IMR-90 (cell line): ENCODE measurements around the gene ZNF3. TPM values are rescaled to one million over a fixed set of nuclear protein-coding genes. Genes with fewer than 3 reads are reported as not detected.

Source experiments
- ATAC-seq: fragments of 200-7000 bp; cut with Tn5 transposase; 2 replicates; pipeline ENCODE4 v1.9.1; 2020; ENCODE audit warnings: low read depth, mild to moderate bottlenecking, moderate library complexity
- BruUV-seq: library from RNA; stranded (reverse); fragments of 400-500 nt; replicated peaks from 2 replicates; lab custom pipeline; 2021; lab: Mats Ljungman, UMichigan
- CTCF ChIA-PET: fragments of 300-600 bp; formaldehyde crosslinking; extraction: SDS; loops from one replicate; lab custom pipeline; 2021; ENCODE audit warnings: antibody characterized with exemption; lab: Yijun Ruan, JAX
- POLR2A ChIA-PET: fragments of 300-600 bp; sonication (Branson Sonifier 250); formaldehyde crosslinking; loops from one replicate; lab custom pipeline; 2022; ENCODE audit warnings: antibody characterized with exemption; ENCODE audit not compliant: unreplicated experiment; lab: Charles Lee
- DNase-seq: peaks from one replicate; pipeline ENCODE4 v3.0.0; 2013
- H2AFZ ChIP-seq: replicated peaks from 2 replicates; pipeline ENCODE3; 2013; ENCODE audit warnings: low read length, mild to moderate bottlenecking; ENCODE audit not compliant: poor library complexity
- H2AK5ac ChIP-seq: 2 replicates; pipeline ENCODE4 v1.6.1; 2013; ENCODE audit warnings: low read depth, low read length, inconsistent platforms
- H2AK9ac ChIP-seq: replicated peaks from 2 replicates; pipeline ENCODE3; 2013; ENCODE audit warnings: mild to moderate bottlenecking, low read depth, low read length, moderate library complexity; ENCODE audit not compliant: poor library complexity
- H2BK120ac ChIP-seq: 2 replicates; pipeline ENCODE4 v1.6.1; 2013; ENCODE audit warnings: low read depth, low read length, inconsistent platforms
- H2BK15ac ChIP-seq: 3 replicates; pipeline ENCODE4 v1.6.1; 2013; ENCODE audit warnings: low read depth, low read length, inconsistent platforms
- H2BK20ac ChIP-seq: 2 replicates; pipeline ENCODE4 v1.6.1; 2013; ENCODE audit warnings: low read depth, mild to moderate bottlenecking, inconsistent platforms, low read length, moderate library complexity
- H2BK5ac ChIP-seq: 2 replicates; pipeline ENCODE4 v1.6.1; 2013; ENCODE audit warnings: mild to moderate bottlenecking, low read depth, low read length, inconsistent platforms; ENCODE audit not compliant: poor library complexity, severe bottlenecking
- H3K14ac ChIP-seq: replicated peaks from 2 replicates; pipeline ENCODE4 v1.6.1; 2013; ENCODE audit warnings: low read depth, low read length, inconsistent platforms
- H3K18ac ChIP-seq: 2 replicates; pipeline ENCODE4 v1.6.1; 2013; ENCODE audit warnings: low read depth, low read length, control low read depth
- H3K23ac ChIP-seq: 2 replicates; pipeline ENCODE4 v1.6.1; 2013; ENCODE audit warnings: low read depth, low read length, inconsistent platforms
- H3K27ac ChIP-seq: 2 replicates; pipeline ENCODE4 v1.5.1; 2013; ENCODE audit warnings: mild to moderate bottlenecking, control low read depth, low read length; ENCODE audit not compliant: insufficient read depth
- H3K27me3 ChIP-seq: 2 replicates; pipeline ENCODE4 v1.6.1; 2013; ENCODE audit warnings: low read length; ENCODE audit not compliant: control insufficient read depth, insufficient read depth
- H3K36me3 ChIP-seq: 2 replicates; pipeline ENCODE4 v1.6.1; 2013; ENCODE audit warnings: low read length, mixed read lengths; ENCODE audit not compliant: control insufficient read depth, insufficient read depth
- H3K4ac ChIP-seq: 2 replicates; pipeline ENCODE4 v1.6.1; 2013; ENCODE audit warnings: low read depth, low read length, inconsistent platforms
- H3K4me1 ChIP-seq: 2 replicates; pipeline ENCODE4 v1.6.1; 2013; ENCODE audit warnings: low read length, mixed read lengths; ENCODE audit not compliant: control insufficient read depth, insufficient read depth
- H3K4me2 ChIP-seq: 2 replicates; pipeline ENCODE4 v1.6.1; 2013; ENCODE audit warnings: low read depth, mild to moderate bottlenecking, control low read depth, low read length, moderate library complexity
- H3K4me3 ChIP-seq: 2 replicates; pipeline ENCODE4 v1.5.1; 2013; ENCODE audit warnings: low read depth, mild to moderate bottlenecking, control low read depth, low read length, moderate library complexity; ENCODE audit not compliant: insufficient read depth
- H3K56ac ChIP-seq: 2 replicates; pipeline ENCODE4 v1.6.1; 2013; ENCODE audit warnings: low read length, inconsistent platforms; ENCODE audit not compliant: insufficient read depth; ENCODE audit errors: extremely low read depth
- H3K79me1 ChIP-seq, 2 experiments: 2 replicates each; pipeline ENCODE4 v1.6.1; 2013; ENCODE audit warnings: low read length in 2 of 2, inconsistent platforms in 1 of 2, low read depth in 1 of 2
- H3K9ac ChIP-seq: 2 replicates; pipeline ENCODE4 v1.6.1; 2013; ENCODE audit warnings: low read depth, low read length, control low read depth
- H3K9me1 ChIP-seq: 2 replicates; pipeline ENCODE4 v1.6.1; 2013; ENCODE audit warnings: low read length, inconsistent platforms; ENCODE audit not compliant: insufficient read depth
- H3K9me3 ChIP-seq: 2 replicates; pipeline ENCODE4 v1.6.1; 2013; ENCODE audit warnings: low read length; ENCODE audit not compliant: control insufficient read depth, insufficient read depth
- H4K20me1 ChIP-seq: 2 replicates; pipeline ENCODE4 v1.6.1; 2013; ENCODE audit warnings: low read length, inconsistent platforms; ENCODE audit not compliant: insufficient read depth
- H4K5ac ChIP-seq: 2 replicates; pipeline ENCODE4 v1.6.1; 2013; ENCODE audit warnings: mild to moderate bottlenecking, low read depth, low read length, control low read depth
- H4K8ac ChIP-seq, 2 experiments: 2 replicates each; pipeline ENCODE4 v1.6.1; 2013; ENCODE audit warnings: low read depth in 2 of 2, low read length in 2 of 2, control low read depth in 1 of 2, inconsistent platforms in 1 of 2
- H4K91ac ChIP-seq: 2 replicates; pipeline ENCODE4 v1.6.1; 2013; ENCODE audit warnings: low read depth, low read length, inconsistent platforms; ENCODE audit not compliant: insufficient read depth
- BHLHE40 ChIP-seq: fragments of 150-350 bp; IDR thresholded peaks from 2 replicates; pipeline ENCODE4 v1.6.1; 2016; ENCODE audit warnings: mild to moderate bottlenecking, low read depth, low read length
- CEBPB ChIP-seq: IDR thresholded peaks from 2 replicates; pipeline ENCODE4 v1.6.1; 2012; ENCODE audit warnings: low read depth, low read length, improper control_type of control experiment
- CHD1 ChIP-seq: IDR thresholded peaks from 2 replicates; pipeline ENCODE4 v1.6.1; 2012; ENCODE audit warnings: low read depth, low read length, improper control_type of control experiment
- FOS ChIP-seq: fragments of 150-350 bp; IDR thresholded peaks from 2 replicates; pipeline ENCODE4 v1.6.1; 2016; ENCODE audit warnings: low read depth, low read length
- MAFK ChIP-seq: IDR thresholded peaks from 2 replicates; pipeline ENCODE4 v1.6.1; 2012; ENCODE audit warnings: low read depth, low read length, improper control_type of control experiment
- MAZ ChIP-seq: IDR thresholded peaks from 2 replicates; pipeline ENCODE4 v1.6.1; 2012; ENCODE audit warnings: low read depth, mild to moderate bottlenecking, low read length, improper control_type of control experiment, moderate library complexity, borderline replicate concordance
- MXI1 ChIP-seq: IDR thresholded peaks from 2 replicates; pipeline ENCODE4 v1.6.1; 2012; ENCODE audit warnings: low read depth, mild to moderate bottlenecking, low read length, moderate library complexity, borderline replicate concordance
- NFE2L2 ChIP-seq: fragments of 150-350 bp; IDR thresholded peaks from 2 replicates; pipeline ENCODE4 v1.6.1; 2016; ENCODE audit warnings: low read depth, mild to moderate bottlenecking, low read length
- POLR2A ChIP-seq: IDR thresholded peaks from 2 replicates; pipeline ENCODE4 v1.6.1; 2012; ENCODE audit warnings: mild to moderate bottlenecking, low read depth, low read length
- RAD21 ChIP-seq: IDR thresholded peaks from 2 replicates; pipeline ENCODE4 v1.6.1; 2012; ENCODE audit warnings: low read length, improper control_type of control experiment
- RCOR1 ChIP-seq: IDR thresholded peaks from 2 replicates; pipeline ENCODE4 v1.6.1; 2012; ENCODE audit warnings: mild to moderate bottlenecking, low read length, improper control_type of control experiment; ENCODE audit not compliant: insufficient replicate concordance
- RFX5 ChIP-seq: IDR thresholded peaks from 2 replicates; pipeline ENCODE4 v1.8.0; 2012; ENCODE audit warnings: low read depth, mild to moderate bottlenecking, low read length, moderate library complexity
- SMC3 ChIP-seq: fragments of 150-350 bp; IDR thresholded peaks from 2 replicates; pipeline ENCODE4 v1.6.1; 2016; ENCODE audit warnings: low read depth, mild to moderate bottlenecking, antibody characterized with exemption, low read length, moderate library complexity
- WGBS, 2 experiments: methylation state at CpG; one replicate each; pipeline versions ENCODE4 v1.1.5 to v1.1.7; 2013; ENCODE audit warnings: missing lambda C conversion rate in 2 of 2; ENCODE audit not compliant: insufficient read length in 1 of 2; ENCODE audit errors: extremely low coverage in 2 of 2; 5-methylcytosine and 5-hydroxymethylcytosine counted together
- dilution Hi-C: fragments of 300-500 bp; cut with HindIII; formaldehyde crosslinking; loops from one replicate; pipeline ENCODE4 v1.14.3; 2018; ENCODE audit warnings: low sequenced_read_pairs; ENCODE audit not compliant: unreplicated experiment
- in situ Hi-C: fragments of 300-500 bp; cut with MboI; formaldehyde crosslinking; loops from 3 replicates; pipeline ENCODE4 v1.14.3; 2019; ENCODE audit warnings: low sequenced_read_pairs, inconsistent platforms, mixed read lengths
- intact Hi-C: fragments of 100-400 bp; cut with micrococcal nuclease; formaldehyde crosslinking; loops from 2 replicates; pipeline ENCODE4 v1.10.0; 2022
- polyA plus RNA-seq, 3 experiments: library from polyadenylated mRNA; depleted of rRNA; stranded (reverse); fragments of >200 nt; gene quantifications; 2 replicates each; pipeline ENCODE4 v1.2.3, GENCODE V29; 2012; ENCODE audit warnings: low replicate concordance in 1 of 3
- total RNA-seq: library from RNA; depleted of rRNA; stranded (reverse); fragments of >200 nt; gene quantifications from 2 replicates; pipeline ENCODE4 v1.2.3, GENCODE V29; 2012
- TF ChIP-seq, protein P1 (sequence below): conservative IDR thresholded peaks from 2 replicates; pipeline ENCODE4 v1.5.1; 2012; ENCODE audit warnings: mild to moderate bottlenecking, low read depth, low read length, improper control_type of control experiment
- TF ChIP-seq, protein P2 (sequence below): fragments of 150-350 bp; IDR thresholded peaks from 2 replicates; pipeline ENCODE4 v1.6.1; 2016; ENCODE audit warnings: low read depth, mild to moderate bottlenecking, low read length, moderate library complexity, borderline replicate concordance
- TF ChIP-seq, protein P3 (sequence below): fragments of 150-350 bp; IDR thresholded peaks from 2 replicates; pipeline ENCODE4 v1.6.1; 2017; ENCODE audit warnings: mild to moderate bottlenecking, antibody characterized with exemption, low read length, low read depth

The ZNF3 gene
- total and polyA plus RNA-seq, 2 of the 4 experiments (the other 2 are of a cell fraction) = 24.8 to 30.8 TPM

DNA sequence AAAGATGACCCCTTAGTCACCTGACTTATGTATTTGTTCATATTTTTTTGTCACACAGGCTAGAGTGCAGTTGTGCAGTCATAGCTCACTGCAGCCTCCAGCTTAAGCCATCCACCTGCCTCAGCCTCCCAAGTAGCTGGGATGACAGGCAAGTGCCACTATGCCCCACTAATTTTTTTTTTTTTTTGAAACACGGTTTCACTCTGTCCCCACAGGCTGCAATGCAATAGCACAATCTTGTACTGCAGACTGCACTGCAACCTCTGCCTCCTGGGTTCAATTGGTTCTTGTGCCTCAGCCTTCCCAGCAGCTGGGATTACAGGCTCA, 47.1 kb upstream of the ZNF3 start:
- ChIA-PET CTCF (interaction anchor here (0.6 kb wide), 1 partner anchor 139 kb away, joined by 3 read pairs; no protein-coding TSS in a partner anchor), POLR2A (no interaction called here)
- peaks cover 12 to 43% of the 10 kb centered on the region in 2 experiments; a peak in 3 of 4 replicates for H3K79me1 ChIP-seq
- no peak overlapping the region for H3K18ac ChIP-seq
- H3K4me3 ChIP-seq = no peak overlapping the region
- H2BK20ac ChIP-seq = no peak overlapping the region
- H3K9me3 ChIP-seq = no peaks in the 10 kb centered on the region
- ATAC-seq = no peak
- H2AK5ac ChIP-seq = no peak overlapping the region
- H4K5ac ChIP-seq = no peak overlapping the region
- peaks cover 4% of the 10 kb centered on the region; the same call in 1 of the 2 replicates for H3K9me1 ChIP-seq
- intact Hi-C loops = no loop called here
- no peak overlapping the region for H2BK120ac ChIP-seq
- no peak overlapping the region for H3K4me2 ChIP-seq
- no peak overlapping the region for H2AFZ ChIP-seq
- in situ Hi-C loops = no loop called here
- dilution Hi-C loops = no loop called here
- no peak for DNase-seq
- no peak overlapping the region for H2AK9ac ChIP-seq
- BruUV-seq = no TSS peak
- no peak overlapping the region for H3K9ac ChIP-seq
- TF ChIP-seq, protein P1, sequence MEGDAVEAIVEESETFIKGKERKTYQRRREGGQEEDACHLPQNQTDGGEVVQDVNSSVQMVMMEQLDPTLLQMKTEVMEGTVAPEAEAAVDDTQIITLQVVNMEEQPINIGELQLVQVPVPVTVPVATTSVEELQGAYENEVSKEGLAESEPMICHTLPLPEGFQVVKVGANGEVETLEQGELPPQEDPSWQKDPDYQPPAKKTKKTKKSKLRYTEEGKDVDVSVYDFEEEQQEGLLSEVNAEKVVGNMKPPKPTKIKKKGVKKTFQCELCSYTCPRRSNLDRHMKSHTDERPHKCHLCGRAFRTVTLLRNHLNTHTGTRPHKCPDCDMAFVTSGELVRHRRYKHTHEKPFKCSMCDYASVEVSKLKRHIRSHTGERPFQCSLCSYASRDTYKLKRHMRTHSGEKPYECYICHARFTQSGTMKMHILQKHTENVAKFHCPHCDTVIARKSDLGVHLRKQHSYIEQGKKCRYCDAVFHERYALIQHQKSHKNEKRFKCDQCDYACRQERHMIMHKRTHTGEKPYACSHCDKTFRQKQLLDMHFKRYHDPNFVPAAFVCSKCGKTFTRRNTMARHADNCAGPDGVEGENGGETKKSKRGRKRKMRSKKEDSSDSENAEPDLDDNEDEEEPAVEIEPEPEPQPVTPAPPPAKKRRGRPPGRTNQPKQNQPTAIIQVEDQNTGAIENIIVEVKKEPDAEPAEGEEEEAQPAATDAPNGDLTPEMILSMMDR = no peak
- no peak for TF ChIP-seq POLR2A
- TF ChIP-seq RCOR1 = no peak
- TF ChIP-seq, protein P2, sequence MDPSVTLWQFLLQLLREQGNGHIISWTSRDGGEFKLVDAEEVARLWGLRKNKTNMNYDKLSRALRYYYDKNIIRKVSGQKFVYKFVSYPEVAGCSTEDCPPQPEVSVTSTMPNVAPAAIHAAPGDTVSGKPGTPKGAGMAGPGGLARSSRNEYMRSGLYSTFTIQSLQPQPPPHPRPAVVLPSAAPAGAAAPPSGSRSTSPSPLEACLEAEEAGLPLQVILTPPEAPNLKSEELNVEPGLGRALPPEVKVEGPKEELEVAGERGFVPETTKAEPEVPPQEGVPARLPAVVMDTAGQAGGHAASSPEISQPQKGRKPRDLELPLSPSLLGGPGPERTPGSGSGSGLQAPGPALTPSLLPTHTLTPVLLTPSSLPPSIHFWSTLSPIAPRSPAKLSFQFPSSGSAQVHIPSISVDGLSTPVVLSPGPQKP = no peak
- TF ChIP-seq NFE2L2 = no peak
- no peak for TF ChIP-seq MXI1
- TF ChIP-seq MAFK = no peak
- no peak for TF ChIP-seq CHD1
- no peak for TF ChIP-seq CEBPB
- no peak for TF ChIP-seq MAZ
- TF ChIP-seq SMC3 = no peak
- TF ChIP-seq, protein P3, sequence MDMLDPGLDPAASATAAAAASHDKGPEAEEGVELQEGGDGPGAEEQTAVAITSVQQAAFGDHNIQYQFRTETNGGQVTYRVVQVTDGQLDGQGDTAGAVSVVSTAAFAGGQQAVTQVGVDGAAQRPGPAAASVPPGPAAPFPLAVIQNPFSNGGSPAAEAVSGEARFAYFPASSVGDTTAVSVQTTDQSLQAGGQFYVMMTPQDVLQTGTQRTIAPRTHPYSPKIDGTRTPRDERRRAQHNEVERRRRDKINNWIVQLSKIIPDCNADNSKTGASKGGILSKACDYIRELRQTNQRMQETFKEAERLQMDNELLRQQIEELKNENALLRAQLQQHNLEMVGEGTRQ = no peak
- TF ChIP-seq FOS = no peak
- no peak for TF ChIP-seq RAD21
- TF ChIP-seq RFX5 = no peak
- TF ChIP-seq BHLHE40 = no peak
- peak overlapping the region; percentile 94; the same call in 1 of the 2 replicates for H3K23ac ChIP-seq
- no peaks in the 10 kb centered on the region for H4K20me1 ChIP-seq
- no peak overlapping the region for H4K91ac ChIP-seq
- no peak overlapping the region for H3K14ac ChIP-seq
- H3K4ac ChIP-seq = no peak overlapping the region
- no peak overlapping the region for H2BK15ac ChIP-seq
- H2BK5ac ChIP-seq = no peak overlapping the region
- peaks cover 2% of the 10 kb centered on the region; the same call in 1 of the 2 replicates for H3K4me1 ChIP-seq
- H3K27ac ChIP-seq = no peak overlapping the region
- H4K8ac ChIP-seq = peak overlapping the region in 1 of 2 experiments; percentile 94; a peak in 1 of 4 replicates
- WGBS, 2 experiments = no CpG with 5 or more reads among the region's 1 CpG
- peaks cover 4% of the 10 kb centered on the region; the same call in 1 of the 2 replicates for H3K36me3 ChIP-seq
- no peaks in the 10 kb centered on the region for H3K27me3 ChIP-seq
- no peak overlapping the region for H3K56ac ChIP-seq
